GM18868 (cell line): ENCODE measurements around the gene ATG2B.

ENCODE experiments used
- ATAC-seq: cut with Tn5 transposase; IDR thresholded peaks from one replicate; pipeline ENCODE4 v1.9.1; 2021; ENCODE audit warnings: mild to moderate bottlenecking, moderate library complexity; ENCODE audit not compliant: unreplicated experiment

Gene ATG2B

DNA sequence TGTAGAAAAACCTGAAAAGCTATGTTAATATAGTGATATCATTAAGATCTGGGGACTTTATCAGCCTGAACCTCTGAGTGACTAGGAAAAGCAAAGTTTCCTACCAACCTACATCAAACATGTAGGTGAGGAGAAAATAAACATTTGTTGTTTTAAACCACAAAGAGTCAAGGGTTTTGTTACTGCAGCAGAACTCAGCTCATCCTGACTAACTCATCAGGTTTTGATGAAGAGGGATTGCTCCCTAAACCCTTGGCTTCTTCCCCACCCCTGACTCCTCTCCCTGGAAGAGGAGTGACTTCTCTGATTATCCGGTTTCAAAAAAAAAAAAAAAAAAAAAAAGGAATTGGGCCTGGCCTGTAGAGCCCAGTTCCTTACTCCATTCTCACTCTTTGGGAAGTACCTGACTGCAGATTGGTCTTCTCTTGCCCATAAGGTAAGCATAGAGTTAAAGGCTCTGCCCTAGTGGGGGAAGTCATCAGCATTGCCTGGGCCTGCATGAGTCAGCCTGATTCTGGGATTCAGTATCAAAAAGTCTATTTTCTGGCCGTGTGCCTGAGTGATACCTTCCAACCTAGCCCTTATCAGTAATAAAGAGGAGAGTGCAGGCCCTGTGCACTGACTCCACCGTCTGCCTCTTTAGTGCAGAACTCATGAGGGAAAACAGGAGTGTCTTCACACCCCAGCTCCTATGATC, 90.2 kb downstream of the ATG2B start:
- no peak for ATAC-seq

DNA sequence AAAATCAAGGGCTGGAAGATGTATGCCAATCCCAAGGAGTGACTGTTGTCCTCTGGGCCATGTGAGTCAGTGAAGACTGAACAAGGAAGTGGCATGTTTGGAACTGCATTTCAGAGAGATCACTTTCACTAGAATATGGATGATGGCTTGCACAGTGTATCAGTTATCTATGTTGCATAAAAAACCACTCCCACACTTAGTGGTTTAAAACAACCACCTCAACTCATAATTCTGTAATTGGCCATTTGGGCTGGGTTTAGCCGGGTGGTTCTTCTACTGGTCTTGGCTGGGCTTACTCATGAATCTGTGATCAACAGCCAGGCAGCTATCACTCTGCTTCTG, 91.7 kb downstream of the ATG2B start:
- ATAC-seq: no peak

GRCh38 chr14:96270565-96271420, 92.3 kb downstream of the ATG2B start:
- no peak for ATAC-seq

DNA sequence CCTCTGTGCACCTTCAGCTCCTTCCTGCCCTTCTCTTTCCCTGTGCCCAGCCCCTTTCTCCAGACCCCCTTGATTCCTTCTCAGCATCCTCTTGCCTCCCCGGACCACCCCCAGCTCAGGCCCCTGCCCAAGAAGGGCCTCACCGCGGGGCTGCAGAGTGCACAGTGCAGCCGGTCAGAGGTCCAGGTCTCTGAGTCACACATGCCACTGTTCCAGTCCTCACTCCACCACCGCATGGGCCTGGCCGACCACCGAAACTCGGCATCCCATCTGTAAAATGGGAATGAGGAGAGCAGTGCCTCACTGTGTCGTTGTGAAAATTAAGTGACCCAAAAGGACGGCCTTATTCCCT, 93.8 kb downstream of the ATG2B start:
- ATAC-seq: no peak

- no peak for ATAC-seq
Observed at GRCh38 chr14:96268431-96269358, 94.4 kb downstream of the ATG2B start.

DNA sequence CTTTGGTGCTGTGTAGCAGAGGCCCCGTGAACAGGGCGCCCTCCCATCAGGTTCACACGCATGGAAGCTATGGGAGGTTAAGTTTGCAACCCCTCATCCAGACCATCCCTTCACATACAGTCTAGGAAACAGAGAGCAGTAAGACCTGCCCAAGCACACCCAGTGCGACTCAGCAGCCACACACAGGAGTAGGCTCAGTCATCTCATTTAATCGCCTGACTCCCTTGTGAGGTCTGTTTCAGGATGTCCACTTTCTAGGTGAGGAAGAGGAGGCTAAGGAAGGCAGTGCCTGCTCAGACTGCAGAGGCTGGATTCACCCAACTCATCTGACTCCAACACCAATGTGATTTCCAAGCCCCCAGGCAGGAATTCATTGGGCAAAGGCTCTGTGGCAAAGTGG, 95.2 kb downstream of the ATG2B start:
- ATAC-seq: no peak

DNA sequence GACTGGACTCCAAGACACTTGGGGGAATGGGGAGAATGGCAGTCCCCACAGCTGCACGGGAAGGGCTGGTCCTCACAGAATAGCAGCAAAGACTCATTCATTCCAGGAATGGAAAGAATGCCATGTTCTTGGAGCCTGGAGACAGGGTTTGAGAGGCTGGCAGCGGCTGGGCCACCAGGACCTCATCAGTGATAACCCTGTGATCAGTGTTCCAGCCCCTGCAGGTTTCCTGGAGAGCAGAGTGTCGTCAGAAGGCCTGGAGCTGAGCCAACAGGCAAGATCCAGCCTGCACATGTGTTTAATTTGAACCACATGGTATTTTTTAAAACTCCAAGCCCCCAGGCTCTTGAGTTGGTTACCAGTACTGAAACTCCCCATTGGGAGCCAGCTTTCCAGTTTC, 95.8 kb downstream of the ATG2B start:
- no peak for ATAC-seq

- no peak for ATAC-seq
Observed at GRCh38 chr14:96265383-96266095, 97.6 kb downstream of the ATG2B start.

- ATAC-seq: no peak
Observed at GRCh38 chr14:96264853-96265252, 98.3 kb downstream of the ATG2B start.

- no peak for ATAC-seq
Observed at GRCh38 chr14:96264200-96264553, 99.0 kb downstream of the ATG2B start.

GRCh38 chr14:96263347-96264199, 99.6 kb downstream of the ATG2B start:
- ATAC-seq: no peak

GRCh38 chr14:96261772-96262655, 101.1 kb downstream of the ATG2B start:
- no peak for ATAC-seq

DNA sequence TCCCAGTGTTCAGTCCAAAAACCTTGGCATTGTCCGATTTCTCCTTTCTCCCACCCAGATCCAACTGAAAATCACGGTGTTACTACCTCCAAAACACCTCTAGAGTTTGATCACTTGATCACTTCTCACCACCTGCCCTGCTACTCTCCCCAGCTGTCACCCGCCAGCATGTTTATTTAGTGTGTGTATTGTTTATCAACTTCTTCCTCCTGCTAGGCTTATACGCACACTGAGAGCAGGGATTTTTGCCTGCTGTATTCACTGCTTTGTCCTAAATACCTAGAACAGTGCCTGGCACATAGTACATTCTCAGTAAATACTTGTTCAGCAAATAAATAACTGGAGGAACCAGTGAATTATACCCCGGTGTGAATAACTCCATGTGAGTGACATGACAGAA, 102.1 kb downstream of the ATG2B start:
- ATAC-seq: no peak

DNA sequence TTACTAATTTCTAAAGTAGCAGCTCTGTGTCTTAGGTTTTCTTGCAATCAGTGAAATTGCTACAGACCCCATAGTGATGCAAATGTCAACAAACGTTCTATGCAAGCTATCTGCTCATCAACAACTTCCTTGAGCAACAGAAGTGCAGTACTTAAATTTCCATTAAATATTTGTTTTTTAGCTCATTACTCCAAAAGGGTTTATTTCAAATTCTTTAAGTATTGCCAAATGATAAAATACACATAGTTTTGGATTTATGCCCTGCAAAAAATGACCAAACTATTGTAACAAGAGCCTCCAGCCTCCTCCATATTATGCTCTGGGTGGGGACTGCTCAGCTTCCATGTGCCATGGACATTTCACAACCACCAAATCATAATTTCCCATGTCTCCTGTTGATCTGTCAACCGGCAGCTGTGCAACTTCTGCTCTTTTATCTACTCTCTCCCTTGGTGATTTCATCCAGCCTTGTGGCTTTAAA, 102.8 kb downstream of the ATG2B start:
- no peak for ATAC-seq

DNA sequence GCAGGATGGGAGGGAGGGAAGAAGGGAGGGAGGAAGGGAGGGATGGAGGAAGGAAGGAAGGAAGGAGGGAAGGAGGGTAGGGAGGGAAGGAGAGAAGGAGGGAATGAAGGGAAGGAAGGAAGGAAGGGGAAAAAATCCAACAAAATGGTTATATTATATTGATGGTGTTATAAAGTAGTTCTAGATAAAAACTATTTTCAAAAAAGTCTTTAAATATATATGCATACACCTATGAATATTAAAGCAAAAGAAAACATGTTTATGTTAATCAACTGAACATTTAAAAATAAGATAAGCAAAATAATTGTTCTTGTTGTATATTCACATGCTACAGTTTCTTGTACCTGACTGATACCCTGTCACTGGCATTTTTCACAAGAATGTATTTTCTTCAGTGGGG, 105.2 kb downstream of the ATG2B start:
- ATAC-seq: no peak

GRCh38 chr14:96257056-96257455, 106.1 kb downstream of the ATG2B start:
- ATAC-seq: no peak

GRCh38 chr14:96256407-96256806, 106.7 kb downstream of the ATG2B start:
- ATAC-seq: no peak

DNA sequence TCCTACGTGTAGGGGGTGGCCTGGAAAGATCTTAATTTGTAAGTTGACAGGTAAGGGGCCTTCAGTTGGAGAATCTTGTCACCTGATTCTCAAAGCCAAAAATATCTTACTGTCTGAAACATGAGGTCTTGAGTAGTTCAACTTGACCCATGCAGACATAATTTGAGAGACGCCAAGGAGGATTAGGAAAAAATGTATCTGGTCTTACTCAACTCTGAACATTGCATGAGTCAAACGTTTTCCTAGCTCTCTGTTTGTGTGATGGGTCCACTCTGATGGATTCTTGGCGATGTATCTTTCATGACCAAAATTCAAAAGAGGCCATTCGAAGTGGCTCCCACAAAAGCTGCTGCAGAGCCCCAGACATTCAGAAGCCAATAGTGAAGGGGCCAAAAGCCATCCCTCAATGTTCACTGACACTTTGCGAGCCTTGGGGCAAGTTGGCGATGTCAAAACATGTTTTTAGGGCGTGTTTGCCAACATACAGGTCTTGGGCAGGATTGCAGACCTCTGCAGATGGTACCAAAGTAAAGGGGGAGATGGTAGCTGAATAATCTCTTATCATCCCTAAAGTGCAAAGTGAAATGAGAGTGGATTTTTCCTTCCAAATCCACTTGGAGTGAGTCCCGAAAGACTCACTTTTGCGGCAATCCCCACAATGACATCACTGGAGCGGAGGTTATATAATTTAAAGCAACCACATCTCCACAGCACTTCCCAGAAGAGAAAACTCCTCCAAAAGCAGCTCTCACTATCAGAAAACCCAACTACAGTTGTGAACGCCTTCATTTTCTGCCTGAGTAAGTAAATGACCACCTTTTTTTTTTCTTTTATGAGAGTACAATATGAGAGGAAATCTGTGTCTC, 107.4 kb downstream of the ATG2B start, which contains the start of gene BDKRB1:
Gene BDKRB1, plus strand, starts transcription at position 710 of the 866 bp plus-strand sequence. CDS start 7,473 bp downstream, outside the sequence.
- no peak for ATAC-seq
